Parathyroid adenoma (tissue), 2 donors: Measurements from ENCODE around the gene KCNG2.

ENCODE experiments used
- H2AFZ ChIP-seq: fragments of 300-600 bp; sonication (generic); one replicate; pipeline ENCODE4 v1.7.0; 2017; ENCODE audit warnings: antibody characterized with exemption, mild to moderate bottlenecking
- H3K27ac ChIP-seq: fragments of 300-600 bp; sonication (generic); one replicate; pipeline ENCODE4 v1.7.0; 2017
- H3K27me3 ChIP-seq: fragments of 300-600 bp; sonication (generic); one replicate; pipeline ENCODE4 v1.7.0; 2017; ENCODE audit warnings: low read length; ENCODE audit not compliant: control insufficient read depth, insufficient read depth
- H3K36me3 ChIP-seq: fragments of 300-600 bp; sonication (generic); one replicate; pipeline ENCODE4 v1.7.0; 2017; ENCODE audit warnings: low read length; ENCODE audit not compliant: control insufficient read depth, insufficient read depth
- H3K4me1 ChIP-seq: fragments of 300-600 bp; sonication (generic); one replicate; pipeline ENCODE4 v1.7.0; 2017; ENCODE audit warnings: control low read depth
- H3K4me2 ChIP-seq: fragments of 300-600 bp; sonication (generic); one replicate; pipeline ENCODE4 v1.7.0; 2017; ENCODE audit warnings: low read length
- H3K4me3 ChIP-seq: fragments of 300-600 bp; sonication (generic); one replicate; pipeline ENCODE4 v1.7.0; 2017; ENCODE audit warnings: low read depth, low read length
- H3K79me2 ChIP-seq: fragments of 300-600 bp; sonication (generic); one replicate; pipeline ENCODE4 v1.7.0; 2017; ENCODE audit warnings: control low read depth
- H3K9ac ChIP-seq: fragments of 300-600 bp; sonication (generic); one replicate; pipeline ENCODE4 v1.7.0; 2017; ENCODE audit warnings: mild to moderate bottlenecking
- H3K9me3 ChIP-seq: fragments of 300-600 bp; sonication (generic); one replicate; pipeline ENCODE4 v1.7.0; 2017; ENCODE audit warnings: low read length; ENCODE audit not compliant: control insufficient read depth
- TF ChIP-seq, protein P1 (sequence below): fragments of 300-600 bp; sonication (generic); IDR thresholded peaks from one replicate; pipeline ENCODE4 v1.7.0; 2017; ENCODE audit warnings: antibody characterized with exemption, mild to moderate bottlenecking
- donor health status: primary hyperparathyroidism.

KCNG2 gene

DNA sequence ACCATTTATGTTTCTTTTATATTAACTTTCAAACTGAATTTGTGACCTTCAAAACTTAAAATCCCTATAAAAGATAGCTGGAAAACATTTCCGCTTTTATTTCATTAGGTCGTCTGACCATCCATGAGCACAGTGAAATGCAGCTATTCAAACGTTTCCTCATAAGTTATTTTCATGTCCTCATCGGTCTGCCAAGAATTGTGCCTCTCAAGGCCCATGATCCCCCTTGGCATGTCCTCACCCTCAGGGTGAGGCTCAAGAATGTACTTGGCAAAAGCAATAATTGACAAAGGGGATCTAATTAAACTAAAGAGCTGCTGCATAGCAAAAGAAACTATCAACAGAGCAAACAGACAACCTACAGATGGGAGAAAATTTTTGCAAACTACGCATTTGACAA is 141.4 kb downstream of the KCNG2 start:
- no peak overlapping the region for H3K27ac ChIP-seq
- H3K36me3 ChIP-seq, result no peaks in the 10 kb centered on the region
- H3K4me2 ChIP-seq, result no peak overlapping the region
- H3K79me2 ChIP-seq, result peaks cover 58% of the 10 kb centered on the region
- H3K27me3 ChIP-seq, result no peaks in the 10 kb centered on the region
- H3K4me1 ChIP-seq, result no peaks in the 10 kb centered on the region
- no peaks in the 10 kb centered on the region for H3K9me3 ChIP-seq
- TF ChIP-seq, protein P1, sequence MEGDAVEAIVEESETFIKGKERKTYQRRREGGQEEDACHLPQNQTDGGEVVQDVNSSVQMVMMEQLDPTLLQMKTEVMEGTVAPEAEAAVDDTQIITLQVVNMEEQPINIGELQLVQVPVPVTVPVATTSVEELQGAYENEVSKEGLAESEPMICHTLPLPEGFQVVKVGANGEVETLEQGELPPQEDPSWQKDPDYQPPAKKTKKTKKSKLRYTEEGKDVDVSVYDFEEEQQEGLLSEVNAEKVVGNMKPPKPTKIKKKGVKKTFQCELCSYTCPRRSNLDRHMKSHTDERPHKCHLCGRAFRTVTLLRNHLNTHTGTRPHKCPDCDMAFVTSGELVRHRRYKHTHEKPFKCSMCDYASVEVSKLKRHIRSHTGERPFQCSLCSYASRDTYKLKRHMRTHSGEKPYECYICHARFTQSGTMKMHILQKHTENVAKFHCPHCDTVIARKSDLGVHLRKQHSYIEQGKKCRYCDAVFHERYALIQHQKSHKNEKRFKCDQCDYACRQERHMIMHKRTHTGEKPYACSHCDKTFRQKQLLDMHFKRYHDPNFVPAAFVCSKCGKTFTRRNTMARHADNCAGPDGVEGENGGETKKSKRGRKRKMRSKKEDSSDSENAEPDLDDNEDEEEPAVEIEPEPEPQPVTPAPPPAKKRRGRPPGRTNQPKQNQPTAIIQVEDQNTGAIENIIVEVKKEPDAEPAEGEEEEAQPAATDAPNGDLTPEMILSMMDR, result no peak
- no peak overlapping the region for H3K9ac ChIP-seq
- no peak overlapping the region for H2AFZ ChIP-seq
- no peak overlapping the region for H3K4me3 ChIP-seq

GRCh38 chr18:79940126-79940813 is 142.5 kb downstream of the KCNG2 start:
- H3K36me3 ChIP-seq, result no peaks in the 10 kb centered on the region

GRCh38 chr18:79940814-79941472 is 143.2 kb downstream of the KCNG2 start:
- Histone ChIP-seq H3K27me3 (no peaks in the 10 kb centered on the region), H3K4me3 (no peak overlapping the region), H3K9ac (no peak overlapping the region), H2AFZ (no peak overlapping the region), H3K4me1 (no peaks in the 10 kb centered on the region), H3K36me3 (no peaks in the 10 kb centered on the region), H3K4me2 (no peak overlapping the region), H3K27ac (no peak overlapping the region), H3K79me2 (peaks cover 63% of the 10 kb centered on the region), H3K9me3 (no peaks in the 10 kb centered on the region)
- TF ChIP-seq, protein P1, result no peak

More at GRCh38 chr18:79940126-79940813, 142.5 kb downstream of the KCNG2 start:
- no peaks in the 10 kb centered on the region for H3K9me3 ChIP-seq
- no peak overlapping the region for H3K4me2 ChIP-seq
- peaks cover 64% of the 10 kb centered on the region for H3K79me2 ChIP-seq
- H3K4me1 ChIP-seq, result no peaks in the 10 kb centered on the region
- TF ChIP-seq, protein P1, result no peak
- H2AFZ ChIP-seq, result no peak overlapping the region
- no peak overlapping the region for H3K4me3 ChIP-seq
- H3K27me3 ChIP-seq, result no peaks in the 10 kb centered on the region
- H3K9ac ChIP-seq, result no peak overlapping the region
- H3K27ac ChIP-seq, result no peak overlapping the region

DNA sequence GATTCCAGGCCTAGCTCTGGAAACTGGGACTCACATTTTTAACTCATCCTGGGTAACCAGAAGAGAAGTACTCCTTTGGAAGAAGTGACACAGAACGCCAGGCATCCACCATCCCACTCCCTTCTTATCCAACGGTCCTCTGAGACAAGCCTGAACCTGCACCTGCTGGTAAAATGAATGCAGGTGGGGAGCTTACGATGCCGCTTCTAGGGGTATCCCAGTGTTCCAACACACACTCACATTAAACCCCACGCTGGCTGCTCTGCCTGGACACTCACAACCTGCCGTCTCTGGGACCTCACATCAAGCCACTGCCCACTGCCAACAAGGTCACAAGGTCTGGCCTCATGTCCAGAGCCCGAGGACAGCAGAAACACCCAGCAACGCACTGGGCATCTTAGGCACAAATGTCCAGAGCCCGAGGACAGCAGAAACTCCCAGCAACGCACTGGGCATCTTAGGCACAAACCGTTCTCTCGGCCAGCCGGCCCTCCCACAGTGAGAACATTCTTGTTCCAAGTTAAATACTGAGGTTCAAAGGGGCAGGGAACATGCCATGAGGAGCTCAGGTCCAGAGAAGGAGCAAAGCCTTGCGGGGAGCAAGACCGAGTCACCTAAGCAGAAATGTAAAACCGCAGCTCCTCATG is 143.9 kb downstream of the KCNG2 start:
- TF ChIP-seq, protein P1, result no peak
- H3K36me3 ChIP-seq, result no peaks in the 10 kb centered on the region
- H3K27ac ChIP-seq, result no peak overlapping the region
- H3K4me1 ChIP-seq, result no peaks in the 10 kb centered on the region
- H3K4me2 ChIP-seq, result no peak overlapping the region
- no peaks in the 10 kb centered on the region for H3K27me3 ChIP-seq
- H3K9ac ChIP-seq, result no peak overlapping the region
- no peak overlapping the region for H3K4me3 ChIP-seq
- H3K9me3 ChIP-seq, result no peaks in the 10 kb centered on the region
- H3K79me2 ChIP-seq, result peaks cover 64% of the 10 kb centered on the region
- H2AFZ ChIP-seq, result no peak overlapping the region
